LHCN-M2 (cell line): ENCODE data around the gene LSAMP. TPM values are rescaled to one million over a fixed set of nuclear protein-coding genes. Genes with fewer than 3 reads are reported as not detected.

Experiments used
- DNase-seq: peaks from one replicate; pipeline ENCODE4 v3.0.0-alpha.2; 2012; ENCODE audit warnings: low read depth
- total RNA-seq: library from RNA; depleted of rRNA; stranded (reverse); fragments of >200 nt; gene quantifications from 2 replicates; pipeline ENCODE4 v1.2.3, GENCODE V29; 2014

Gene LSAMP
- total RNA-seq, 1 experiment from 2014 or later: not detected

DNA sequence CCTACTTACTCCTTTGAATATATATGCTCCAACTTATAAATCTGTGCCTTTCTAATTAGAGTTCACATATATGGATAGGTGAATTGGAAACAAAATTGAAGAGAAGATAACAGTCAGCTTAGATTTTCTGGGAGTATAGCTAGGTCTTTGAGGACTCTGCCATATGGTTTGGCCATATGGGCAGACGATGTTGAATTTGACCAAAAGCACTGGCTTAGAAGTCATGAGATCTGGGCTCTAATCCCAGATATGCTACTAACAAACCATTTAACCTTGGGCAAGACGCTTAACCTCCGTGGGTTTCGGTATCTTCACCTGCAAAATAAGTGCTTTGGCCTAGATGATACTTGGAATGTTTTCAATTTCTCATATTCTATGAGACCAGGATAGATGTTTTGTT lies 154.1 kb downstream of the LSAMP start:
- no peak for DNase-seq

DNA sequence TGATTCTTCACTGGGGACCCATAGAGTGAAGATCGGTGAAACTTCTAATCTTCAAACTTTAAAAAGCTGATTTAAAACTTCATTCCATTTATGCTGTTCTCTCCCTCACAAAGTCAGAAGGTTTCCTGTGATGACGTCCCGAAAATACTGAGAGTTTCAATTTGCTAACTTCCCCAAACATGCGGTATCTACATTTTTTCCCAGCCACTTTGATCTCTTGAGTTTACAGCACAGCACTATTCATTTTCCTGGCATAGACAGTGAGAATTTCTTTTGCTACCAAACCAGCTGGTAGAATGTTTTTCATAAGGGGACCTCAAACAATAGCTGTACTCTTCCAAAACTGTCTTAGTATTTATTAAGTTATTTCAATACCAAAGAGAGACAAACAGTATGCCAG lies 156.8 kb downstream of the LSAMP start:
- DNase-seq: no peak

GRCh38 chr3:116285781-116286421 lies 159.4 kb downstream of the LSAMP start:
- no peak for DNase-seq

- DNase-seq: no peak
Measured at GRCh38 chr3:116281313-116282143, 163.8 kb downstream of the LSAMP start.

- no peak for DNase-seq
Measured at GRCh38 chr3:116280130-116280740, 165.1 kb downstream of the LSAMP start.

DNA sequence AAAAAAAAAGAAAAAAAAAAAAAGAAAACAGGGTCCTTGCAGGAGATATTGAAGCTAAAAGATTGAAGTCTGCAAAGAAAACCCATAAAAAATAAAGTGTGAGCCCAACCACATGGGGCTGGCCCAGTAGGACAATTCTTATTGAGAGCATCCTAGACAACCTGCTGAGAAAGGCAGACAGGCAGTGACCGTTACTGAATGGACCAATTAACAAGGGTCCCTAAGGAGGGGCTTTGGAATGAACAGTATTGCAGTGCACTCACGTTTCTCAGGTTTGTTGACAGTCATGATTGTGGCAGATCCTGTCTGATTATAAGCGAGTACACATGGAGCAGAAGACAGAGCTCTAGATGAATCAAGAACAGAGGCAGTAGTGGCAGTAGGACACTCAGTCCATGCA lies 168.6 kb downstream of the LSAMP start:
- no peak for DNase-seq

GRCh38 chr3:116270056-116270455 lies 175.2 kb downstream of the LSAMP start:
- DNase-seq: no peak

- no peak for DNase-seq
Measured at GRCh38 chr3:116267116-116267515, 178.2 kb downstream of the LSAMP start.

- DNase-seq: no peak
Measured at GRCh38 chr3:116265976-116266584, 179.2 kb downstream of the LSAMP start.

GRCh38 chr3:116265320-116265695 lies 180.0 kb downstream of the LSAMP start:
- no peak for DNase-seq

GRCh38 chr3:116264546-116265319 lies 180.6 kb downstream of the LSAMP start:
- DNase-seq: no peak

GRCh38 chr3:116263842-116264545 lies 181.3 kb downstream of the LSAMP start:
- no peak for DNase-seq

- no peak for DNase-seq
Measured at GRCh38 chr3:116260491-116260890, 184.8 kb downstream of the LSAMP start.

- DNase-seq: no peak
Measured at GRCh38 chr3:116259984-116260383, 185.3 kb downstream of the LSAMP start.

GRCh38 chr3:116256843-116257485 lies 188.3 kb downstream of the LSAMP start:
- DNase-seq: no peak

- no peak for DNase-seq
Measured at GRCh38 chr3:116254541-116254940, 190.7 kb downstream of the LSAMP start.

DNA sequence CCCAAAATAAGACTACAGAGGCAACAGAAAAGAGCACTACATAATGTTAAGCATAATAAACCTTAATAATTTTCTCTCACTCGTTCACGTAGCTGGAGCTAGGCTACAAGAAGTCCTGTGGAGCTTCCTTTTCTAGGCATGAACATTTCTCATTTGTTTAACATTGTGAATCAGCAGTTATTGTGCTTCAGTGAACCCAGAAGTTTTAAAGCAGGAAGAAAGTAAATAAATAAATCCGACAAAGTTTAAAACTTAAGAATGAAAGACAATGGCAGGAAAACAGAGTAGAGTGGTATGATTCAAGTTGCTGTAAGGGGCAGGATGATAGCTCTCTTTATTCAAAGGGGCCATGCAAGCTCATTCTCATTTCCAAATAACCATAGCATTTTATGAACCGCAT lies 191.8 kb downstream of the LSAMP start:
- no peak for DNase-seq

DNA sequence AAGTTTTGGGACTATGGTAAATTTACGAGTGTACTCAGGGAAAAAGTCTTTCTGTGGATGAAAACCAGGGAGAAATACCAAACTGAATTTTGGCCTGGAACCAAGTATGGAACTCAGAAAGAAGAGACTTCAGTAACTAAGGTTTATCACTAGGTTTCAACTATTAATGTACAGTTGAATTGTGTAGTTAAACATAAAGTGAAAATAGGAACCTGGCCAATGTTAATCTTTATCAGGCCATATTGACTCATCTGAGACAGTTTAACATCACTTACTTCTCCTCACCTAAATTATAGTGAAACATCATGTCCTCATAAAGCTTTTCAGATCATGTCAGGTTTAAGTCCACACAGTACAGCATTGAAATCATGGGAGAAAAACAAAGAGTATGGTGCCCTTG lies 197.7 kb downstream of the LSAMP start:
- DNase-seq: no peak

DNA sequence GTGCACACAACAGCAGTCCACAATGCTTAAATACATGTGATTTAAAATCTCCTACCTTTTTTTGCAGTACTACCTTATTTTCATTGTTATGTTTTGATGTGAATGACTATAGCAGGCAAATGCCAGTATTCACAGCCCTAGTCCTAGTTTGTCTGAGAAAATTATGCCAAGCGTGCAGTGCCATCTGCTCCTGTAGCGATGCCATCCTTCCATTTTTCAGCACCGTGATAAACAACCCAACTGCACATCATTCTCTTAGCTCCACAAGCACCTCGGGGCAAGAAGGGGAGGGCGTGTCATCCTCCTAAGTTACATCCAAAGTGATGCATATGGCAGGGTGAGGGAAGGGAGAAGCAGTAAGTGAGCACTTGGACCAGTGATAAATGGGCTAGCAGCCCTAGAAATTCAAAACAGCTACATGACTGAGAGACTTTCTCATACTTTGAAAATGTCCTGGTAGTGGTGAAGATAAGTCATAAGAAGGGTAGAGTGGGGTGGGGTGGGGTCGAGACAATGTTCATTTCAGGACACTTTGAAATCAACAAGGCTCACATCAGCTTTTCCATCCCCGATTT lies 198.8 kb downstream of the LSAMP start:
- DNase-seq: no peak

GRCh38 chr3:116242825-116243224 lies 202.5 kb downstream of the LSAMP start:
- DNase-seq: no peak
